HG03565 (cell line): ENCODE data around the gene BNIPL.
A peak's percentile ranks its signal among the peaks of the same experiment; 100 is the strongest.

ENCODE experiments used
- ATAC-seq: cut with Tn5 transposase; IDR thresholded peaks from one replicate; pipeline ENCODE4 v1.9.1; 2021; ENCODE audit warnings: mild to moderate bottlenecking, moderate library complexity; ENCODE audit not compliant: unreplicated experiment

The BNIPL gene

GRCh38 chr1:151036356-151036755, at the start of gene BNIPL:
Gene BNIPL (plus strand): TSS chr1:151036586. CDS start chr1:151036726, 140 bp downstream.
- no peak for ATAC-seq

- no peak for ATAC-seq
Observed at GRCh38 chr1:150987924-150988323, 48.5 kb upstream of the BNIPL start.

GRCh38 chr1:150992626-150993025, 43.8 kb upstream of the BNIPL start:
- no peak for ATAC-seq

GRCh38 chr1:150994248-150994647, 42.1 kb upstream of the BNIPL start:
- ATAC-seq = no peak

- ATAC-seq = no peak
Observed at GRCh38 chr1:150995460-150995859, 40.9 kb upstream of the BNIPL start.

- no peak for ATAC-seq
Observed at GRCh38 chr1:150995896-150996295, 40.5 kb upstream of the BNIPL start.

GRCh38 chr1:150997126-150997872, 39.1 kb upstream of the BNIPL start:
- ATAC-seq = no peak

- ATAC-seq = no peak
Observed at GRCh38 chr1:150997949-150998348, 38.4 kb upstream of the BNIPL start.

GRCh38 chr1:150999051-150999674, 37.2 kb upstream of the BNIPL start:
- ATAC-seq = no peak

- ATAC-seq = no peak
Observed at GRCh38 chr1:150999926-151000325, 36.5 kb upstream of the BNIPL start.

- ATAC-seq = no peak
Observed at GRCh38 chr1:151000408-151000807, 36.0 kb upstream of the BNIPL start.

- ATAC-seq = no peak
Observed at GRCh38 chr1:151001602-151002001, 34.8 kb upstream of the BNIPL start.

GRCh38 chr1:151002051-151002450, 34.3 kb upstream of the BNIPL start:
- no peak for ATAC-seq

- no peak for ATAC-seq
Observed at GRCh38 chr1:151002611-151003010, 33.8 kb upstream of the BNIPL start.

GRCh38 chr1:151003180-151003579, 33.2 kb upstream of the BNIPL start:
- ATAC-seq = no peak

- no peak for ATAC-seq
Observed at GRCh38 chr1:151005729-151006319, 30.6 kb upstream of the BNIPL start.

- no peak for ATAC-seq
Observed at GRCh38 chr1:151006327-151007052, 29.9 kb upstream of the BNIPL start, which contains the start of gene MINDY1. Gene MINDY1 (minus strand): TSS chr1:151006902. CDS start chr1:151002617, 4,285 bp downstream.

GRCh38 chr1:151007853-151008243, 28.5 kb upstream of the BNIPL start:
- ATAC-seq = peak; percentile 5

GRCh38 chr1:151008244-151009205, 27.9 kb upstream of the BNIPL start, which contains the start of gene PRUNE1:
Gene PRUNE1 (plus strand): TSS chr1:151008449. CDS start chr1:151008633, 184 bp downstream.
- ATAC-seq = peak; percentile 72

GRCh38 chr1:151009206-151009587, 27.2 kb upstream of the BNIPL start:
- ATAC-seq = no peak
